GM03348 (cell line): Measurements from ENCODE around the gene ADAMTS12.
"Not testable (repeated sequence)": the region's sequence is repeated elsewhere in the genome, so short reads cannot be mapped to it uniquely, and the experiment has no call there.

ENCODE experiments used
- DNase-seq: peaks from one replicate; pipeline ENCODE4 v3.0.0; 2012; ENCODE audit warnings: low spot score

ADAMTS12 gene

GRCh38 chr5:33526755-33527154 lies 365.0 kb downstream of the ADAMTS12 start:
- DNase-seq = no peak

- DNase-seq = no peak
Observed at GRCh38 chr5:33524476-33524875, 367.3 kb downstream of the ADAMTS12 start.

DNA sequence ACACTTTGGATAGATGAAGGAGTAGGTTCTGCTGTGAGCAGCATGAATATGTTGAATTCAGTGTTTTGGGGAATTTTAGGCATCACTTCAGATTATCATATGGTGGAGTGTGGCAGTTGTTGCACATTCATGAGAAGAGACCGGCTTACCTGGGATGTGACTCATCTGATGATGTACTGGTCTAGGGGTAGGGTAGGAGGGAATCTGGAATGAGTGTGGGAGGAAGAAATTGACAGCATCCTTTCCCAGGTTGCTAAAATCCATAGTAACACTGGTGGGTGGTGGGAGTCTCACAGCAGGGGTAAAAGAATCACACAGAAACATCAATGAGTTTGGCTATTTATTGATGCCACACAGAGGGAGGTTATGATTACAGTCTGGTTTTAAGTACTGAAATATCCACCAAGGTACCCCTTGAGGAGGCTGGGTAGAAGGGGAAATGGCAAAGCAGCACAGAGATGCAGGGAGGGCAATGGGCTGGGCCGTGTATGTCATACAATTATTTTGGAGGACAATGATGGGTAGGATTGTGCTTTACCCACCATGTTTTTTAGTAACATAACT lies 368.5 kb downstream of the ADAMTS12 start:
- DNase-seq = no peak

DNA sequence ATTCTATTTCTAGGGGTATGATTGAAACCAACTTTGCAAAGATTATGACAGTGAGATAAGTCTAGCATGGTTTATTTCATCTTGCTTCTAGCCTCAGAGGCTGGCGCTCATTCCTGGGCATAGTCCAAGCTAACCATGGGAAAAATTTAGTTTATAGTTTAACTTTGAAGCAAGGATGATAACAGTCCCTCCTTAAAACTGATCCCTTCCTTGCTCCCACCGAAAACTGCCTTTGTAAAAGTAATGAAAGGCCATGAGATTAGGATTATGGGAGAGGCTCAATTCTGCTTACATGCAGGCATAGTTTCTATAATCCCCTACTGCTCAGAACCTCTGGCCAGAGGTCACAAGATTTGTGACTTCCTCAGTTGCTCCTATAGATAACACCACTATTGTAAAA lies 375.4 kb downstream of the ADAMTS12 start:
- no peak for DNase-seq

DNA sequence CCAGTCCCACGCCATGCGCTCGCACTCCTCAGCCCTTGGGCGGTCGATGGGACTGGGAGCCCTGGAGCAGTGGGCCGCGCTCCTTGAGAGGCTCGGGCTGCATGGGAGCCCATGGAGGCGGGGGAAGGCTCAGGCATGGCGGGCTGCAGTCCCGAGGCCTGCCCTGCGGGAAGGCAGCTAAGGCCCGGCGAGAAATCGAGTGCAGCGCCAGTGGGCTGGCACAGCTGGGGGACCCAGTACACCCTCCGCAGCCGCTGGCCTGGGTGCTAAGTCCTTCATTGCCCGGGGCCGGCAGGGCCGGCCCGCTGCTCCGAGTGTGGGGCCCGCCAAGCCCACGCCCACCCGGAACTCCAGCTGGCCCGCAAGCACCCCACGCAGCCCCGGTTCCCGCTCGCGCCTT lies 376.4 kb downstream of the ADAMTS12 start:
- DNase-seq = not testable (repeated sequence)

DNA sequence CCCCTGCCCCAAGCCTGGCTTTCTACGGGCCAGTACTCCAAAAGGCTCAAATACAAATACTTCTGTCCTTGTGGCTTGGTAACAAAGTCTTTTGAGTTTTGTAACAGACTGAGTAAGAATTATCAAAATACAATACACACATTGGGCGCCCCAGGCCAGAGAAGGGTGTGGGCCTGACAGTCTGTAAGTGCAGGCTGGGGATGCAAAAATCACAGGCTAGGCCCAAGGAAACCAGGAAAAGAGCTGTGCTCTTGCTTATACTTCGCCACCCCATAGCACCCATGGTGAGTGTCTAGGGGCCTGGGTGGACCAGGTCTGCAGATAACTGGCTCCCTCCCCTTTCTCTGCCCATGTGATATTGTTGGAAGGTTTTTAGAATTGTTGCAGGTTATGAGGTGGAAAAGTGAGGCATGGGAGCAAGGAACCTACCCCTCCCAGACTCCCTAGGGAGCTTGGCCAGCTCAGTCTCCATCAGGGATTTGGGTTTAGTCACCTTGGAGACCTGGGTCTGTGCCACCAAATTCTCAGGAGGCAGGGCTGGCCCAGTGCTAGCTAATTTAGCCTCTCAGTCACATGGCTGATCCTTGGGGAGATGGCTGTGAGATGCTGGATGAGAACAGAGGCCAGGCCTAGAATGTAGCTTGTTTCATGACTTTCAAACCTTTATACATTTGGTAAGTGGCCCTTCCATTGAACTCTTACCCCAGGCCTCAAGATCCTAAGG lies 378.2 kb downstream of the ADAMTS12 start:
- DNase-seq = peak; percentile 62

- no peak for DNase-seq
Observed at GRCh38 chr5:33509036-33509435, 382.8 kb downstream of the ADAMTS12 start.

GRCh38 chr5:33507426-33507825 lies 384.4 kb downstream of the ADAMTS12 start:
- DNase-seq = no peak

DNA sequence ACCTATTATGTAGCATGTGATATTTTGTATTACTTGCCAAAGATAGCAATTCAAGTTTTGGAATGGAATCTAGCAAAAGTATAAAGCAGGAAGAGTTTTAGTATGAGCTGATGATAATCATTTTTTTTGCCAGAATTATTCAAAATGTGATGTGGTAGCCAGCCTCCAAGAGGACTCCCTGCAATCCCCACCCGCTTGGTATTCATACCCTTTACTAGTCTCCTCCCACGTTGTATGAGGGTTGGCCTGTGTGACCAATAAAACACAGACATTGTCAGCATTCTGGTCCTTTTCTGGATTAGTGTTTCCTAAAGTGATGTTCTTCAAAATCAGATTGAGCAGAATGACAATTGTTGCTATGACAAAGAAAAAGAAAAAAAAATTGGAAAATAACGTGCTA lies 387.2 kb downstream of the ADAMTS12 start:
- DNase-seq = no peak

DNA sequence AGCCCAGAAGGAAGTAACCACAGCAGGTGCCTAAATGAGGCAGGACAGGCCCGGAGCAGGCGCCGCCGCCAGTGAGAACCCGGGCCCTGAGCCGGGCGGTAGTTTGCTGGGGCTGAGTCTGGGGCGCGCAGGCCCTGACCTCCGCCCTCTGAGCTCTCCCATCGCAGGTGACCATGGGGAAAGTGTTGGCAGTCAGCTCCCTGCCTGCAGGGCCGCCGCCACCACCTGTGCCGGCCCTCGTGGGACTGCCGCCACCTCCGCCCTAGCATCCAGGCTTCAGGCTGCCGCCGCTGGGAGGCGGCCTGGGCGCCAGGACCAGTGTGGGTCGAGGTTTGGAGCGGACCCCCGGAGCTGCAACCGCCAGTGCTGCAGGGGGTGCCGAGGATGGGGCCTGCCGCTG lies 389.9 kb downstream of the ADAMTS12 start:
- no peak for DNase-seq

- no peak for DNase-seq
Observed at GRCh38 chr5:33501260-33501659, 390.5 kb downstream of the ADAMTS12 start.

DNA sequence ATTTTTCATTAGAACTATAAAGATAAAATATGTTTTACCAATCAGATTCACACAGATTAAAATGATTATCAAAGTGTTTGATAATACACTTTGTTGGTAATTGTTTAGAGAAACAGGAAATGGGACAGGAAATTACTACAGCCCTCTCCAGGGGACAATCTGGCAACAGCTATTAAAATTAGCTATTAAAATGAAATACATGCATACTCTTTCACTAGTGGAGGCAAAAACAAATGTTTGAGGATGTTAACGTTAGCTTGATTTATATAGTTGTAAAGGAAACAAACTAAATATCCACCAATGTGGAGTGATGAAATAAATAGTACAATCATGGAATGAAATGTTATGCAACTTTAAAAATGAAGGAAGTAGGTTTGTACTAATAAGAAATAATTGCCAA lies 397.3 kb downstream of the ADAMTS12 start:
- peak; percentile 14 for DNase-seq

- no peak for DNase-seq
Observed at GRCh38 chr5:33491941-33492340, 399.8 kb downstream of the ADAMTS12 start.

DNA sequence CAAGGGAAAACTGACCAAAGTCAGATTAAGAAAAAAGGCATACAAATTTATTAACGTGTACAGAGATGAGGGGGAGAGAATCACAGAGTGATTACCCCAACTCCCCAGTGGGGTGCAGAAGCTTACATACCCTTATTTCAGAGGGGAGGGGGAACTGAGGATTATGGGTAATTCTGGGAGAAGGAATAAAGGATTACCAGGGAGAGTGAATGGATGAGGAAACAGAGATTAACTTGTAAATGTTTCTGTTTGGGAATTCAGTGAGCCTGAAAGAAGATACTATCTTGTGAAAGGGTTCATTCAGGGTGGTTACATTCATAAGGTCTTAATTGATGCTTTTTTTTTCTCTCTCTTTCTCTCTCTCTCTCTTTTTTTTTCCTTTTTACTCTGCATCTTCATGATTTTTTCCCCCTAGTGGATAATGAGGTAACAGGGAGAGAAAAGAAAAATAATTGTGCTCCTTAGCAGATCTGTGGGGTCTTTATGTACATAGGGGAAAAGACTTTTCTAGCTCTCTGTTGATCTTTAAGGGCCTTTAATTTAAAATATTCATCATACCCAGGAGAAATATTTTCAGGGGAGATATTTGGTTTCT lies 401.6 kb downstream of the ADAMTS12 start:
- no peak for DNase-seq

DNA sequence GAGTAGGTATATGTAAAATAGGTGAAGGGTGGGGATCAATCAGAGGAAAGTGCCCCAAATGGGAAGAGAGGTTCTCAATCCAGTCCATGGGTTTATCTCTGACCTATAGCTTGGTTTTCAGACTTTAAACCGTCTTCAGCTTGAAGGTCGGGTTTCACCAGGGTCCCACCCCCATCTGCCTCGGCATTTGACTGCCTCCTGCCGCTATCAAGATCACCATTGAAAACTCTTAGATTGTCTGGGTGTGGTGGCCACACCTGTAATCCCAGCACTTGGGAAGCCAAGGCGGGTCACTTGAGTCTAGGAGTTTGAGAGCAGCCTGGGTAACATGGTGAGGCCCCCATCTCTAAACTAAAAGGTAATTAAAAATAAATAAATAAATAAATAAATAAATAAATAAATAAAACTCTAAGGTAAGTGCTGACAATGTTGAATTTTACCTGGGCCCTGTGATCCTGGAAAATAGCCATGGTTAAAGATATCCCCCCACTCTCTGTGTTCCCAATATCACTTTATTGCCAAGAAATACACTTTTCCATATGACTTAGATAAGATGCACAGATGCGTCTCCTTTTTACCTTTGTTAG lies 402.2 kb downstream of the ADAMTS12 start:
- no peak for DNase-seq

- no peak for DNase-seq
Observed at GRCh38 chr5:33488558-33489355, 403.0 kb downstream of the ADAMTS12 start.

DNA sequence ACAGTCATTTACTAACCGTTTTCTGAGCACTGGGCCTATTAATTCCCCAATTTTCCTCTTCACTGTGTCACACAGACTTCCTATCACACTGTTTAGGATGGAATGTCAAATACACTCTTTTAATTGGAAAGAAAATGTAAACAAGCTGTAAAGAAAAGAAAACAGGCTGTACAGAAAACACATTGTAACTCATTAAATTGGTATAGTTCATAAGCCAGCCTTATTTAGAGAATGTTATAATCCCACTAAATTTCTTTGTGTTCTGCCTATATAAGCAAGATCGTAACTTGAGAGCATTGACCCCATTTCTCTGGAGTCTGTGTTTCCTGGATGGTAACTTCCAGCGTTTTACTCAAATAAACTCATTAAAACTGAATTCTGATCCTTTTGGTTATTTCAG lies 404.6 kb downstream of the ADAMTS12 start:
- no peak for DNase-seq

DNA sequence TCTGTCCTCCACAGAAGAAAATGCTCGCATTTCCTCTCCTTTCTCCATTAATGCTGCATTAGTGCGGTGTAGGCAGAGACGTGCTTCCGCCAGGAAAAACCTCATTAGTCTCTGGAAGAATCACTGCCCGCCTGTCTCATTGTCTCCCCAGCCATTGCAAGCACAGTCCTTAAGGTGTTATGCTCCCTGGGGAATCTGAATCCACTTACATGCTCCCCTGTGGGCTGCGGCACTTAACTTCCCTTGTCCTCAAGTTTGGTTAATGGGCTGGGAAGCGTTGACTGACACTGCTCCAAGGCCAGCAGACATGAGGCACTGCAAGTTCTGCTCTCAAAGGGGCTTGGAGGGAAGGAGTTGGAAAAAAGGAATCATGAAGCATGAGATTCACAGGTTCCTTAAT lies 409.5 kb downstream of the ADAMTS12 start:
- no peak for DNase-seq

GRCh38 chr5:33480876-33481275 lies 410.9 kb downstream of the ADAMTS12 start:
- DNase-seq = no peak

- DNase-seq = no peak
Observed at GRCh38 chr5:33479311-33479710, 412.5 kb downstream of the ADAMTS12 start.

- no peak for DNase-seq
Observed at GRCh38 chr5:33477816-33478215, 414.0 kb downstream of the ADAMTS12 start.

- DNase-seq = no peak
Observed at GRCh38 chr5:33476992-33477391, 414.8 kb downstream of the ADAMTS12 start.
